HG02623 (cell line): ENCODE data around the gene VMA21.

ENCODE experiments used
- ATAC-seq: cut with Tn5 transposase; IDR thresholded peaks from one replicate; pipeline ENCODE4 v1.9.1; 2021; ENCODE audit warnings: moderate library complexity; ENCODE audit not compliant: unreplicated experiment

The VMA21 gene, protein sequence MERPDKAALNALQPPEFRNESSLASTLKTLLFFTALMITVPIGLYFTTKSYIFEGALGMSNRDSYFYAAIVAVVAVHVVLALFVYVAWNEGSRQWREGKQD

GRCh38 chrX:151396825-151397740 is at the start of gene VMA21:
TSS of gene VMA21 (plus strand) at chrX:151397206. CDS start at chrX:151397309, 103 bp downstream.
- peak; percentile 69 for ATAC-seq

DNA sequence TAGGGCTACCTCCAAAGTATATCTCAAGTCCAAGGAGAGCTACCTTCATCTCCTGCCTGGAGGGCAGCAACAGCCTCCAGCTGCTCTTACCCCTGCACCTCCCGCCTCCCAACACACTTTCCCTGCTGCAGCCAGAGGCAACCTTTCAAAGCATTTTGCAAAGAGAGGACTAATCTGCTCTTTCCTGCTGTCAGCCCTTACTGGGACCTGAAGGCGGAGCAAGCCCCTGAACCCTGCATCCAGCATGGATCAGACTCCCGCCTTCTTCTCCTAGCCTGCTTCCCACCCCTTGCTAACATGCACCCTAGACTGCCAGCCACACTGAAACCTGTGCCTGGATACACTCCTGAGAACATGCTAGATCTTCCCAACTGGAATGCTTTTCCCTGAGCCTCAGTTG is 37.7 kb upstream of the VMA21 start:
- no peak for ATAC-seq

- peak; percentile 61 for ATAC-seq
Observed at GRCh38 chrX:151359931-151360871, 36.8 kb upstream of the VMA21 start.

- no peak for ATAC-seq
Observed at GRCh38 chrX:151363316-151363715, 33.7 kb upstream of the VMA21 start.

- ATAC-seq: no peak
Observed at GRCh38 chrX:151365579-151365978, 31.4 kb upstream of the VMA21 start.

GRCh38 chrX:151370906-151371305 is 26.1 kb upstream of the VMA21 start:
- no peak for ATAC-seq

DNA sequence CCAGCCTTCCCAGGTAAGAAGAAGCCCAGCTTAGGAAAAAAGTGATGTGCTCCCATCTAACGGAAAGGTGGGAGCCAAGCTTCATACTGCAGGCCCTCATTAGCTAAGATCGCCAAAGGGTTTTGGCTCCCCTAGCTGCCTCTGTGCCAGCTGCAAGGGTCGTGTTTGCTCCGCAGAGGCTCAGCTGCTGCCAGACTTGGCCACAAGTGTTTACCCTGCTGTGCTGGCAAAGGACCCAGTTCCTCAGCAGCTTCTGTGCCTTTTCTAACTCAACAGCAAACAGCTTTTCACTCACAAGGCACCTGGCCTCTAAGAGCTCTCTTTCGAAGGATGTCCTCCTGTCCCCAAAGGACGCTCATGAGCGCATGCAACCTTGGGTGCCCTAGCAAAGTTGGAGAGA is 12.2 kb upstream of the VMA21 start:
- ATAC-seq: no peak

GRCh38 chrX:151386838-151387459 is 10.1 kb upstream of the VMA21 start:
- ATAC-seq: no peak

DNA sequence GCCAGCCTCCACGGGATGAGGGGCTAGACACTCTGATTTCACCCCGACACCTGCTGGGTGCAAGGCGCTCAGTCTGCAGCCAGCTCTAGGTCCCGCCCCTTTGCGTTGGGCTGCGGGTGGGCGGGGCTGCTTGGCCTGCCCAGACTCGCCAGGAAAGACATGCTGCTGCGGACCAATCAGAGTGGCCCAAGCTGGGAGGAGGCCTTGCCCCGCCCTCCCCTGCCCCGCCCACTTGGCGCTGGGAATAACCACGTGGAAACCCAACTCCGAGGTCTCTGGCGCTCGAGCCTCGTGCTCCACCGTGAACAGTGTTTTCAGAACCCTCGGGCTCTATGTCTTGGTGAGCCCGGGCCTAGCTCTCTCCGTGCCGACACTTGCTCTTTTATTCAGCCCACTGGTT is 5.3 kb upstream of the VMA21 start:
- no peak for ATAC-seq

DNA sequence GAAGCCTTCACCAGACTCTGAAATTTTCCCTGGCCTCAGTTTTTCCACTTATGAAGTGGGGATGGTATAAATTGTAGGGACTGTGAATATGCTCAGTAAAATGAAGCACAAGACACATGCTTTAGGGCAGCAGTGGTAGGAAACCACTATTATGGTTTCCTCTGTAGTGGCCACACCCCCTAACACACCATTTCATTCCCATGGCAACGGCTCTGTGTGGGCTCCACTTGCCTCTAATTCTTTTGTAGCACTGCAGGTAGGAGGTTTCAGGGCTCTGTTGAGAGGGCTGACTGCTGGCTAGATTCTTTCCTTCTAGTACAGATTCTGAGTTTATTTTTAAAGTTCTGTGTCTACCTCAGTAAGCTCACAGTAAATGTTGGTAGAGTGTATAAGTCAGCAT is 3.5 kb upstream of the VMA21 start:
- peak; percentile 29 for ATAC-seq

DNA sequence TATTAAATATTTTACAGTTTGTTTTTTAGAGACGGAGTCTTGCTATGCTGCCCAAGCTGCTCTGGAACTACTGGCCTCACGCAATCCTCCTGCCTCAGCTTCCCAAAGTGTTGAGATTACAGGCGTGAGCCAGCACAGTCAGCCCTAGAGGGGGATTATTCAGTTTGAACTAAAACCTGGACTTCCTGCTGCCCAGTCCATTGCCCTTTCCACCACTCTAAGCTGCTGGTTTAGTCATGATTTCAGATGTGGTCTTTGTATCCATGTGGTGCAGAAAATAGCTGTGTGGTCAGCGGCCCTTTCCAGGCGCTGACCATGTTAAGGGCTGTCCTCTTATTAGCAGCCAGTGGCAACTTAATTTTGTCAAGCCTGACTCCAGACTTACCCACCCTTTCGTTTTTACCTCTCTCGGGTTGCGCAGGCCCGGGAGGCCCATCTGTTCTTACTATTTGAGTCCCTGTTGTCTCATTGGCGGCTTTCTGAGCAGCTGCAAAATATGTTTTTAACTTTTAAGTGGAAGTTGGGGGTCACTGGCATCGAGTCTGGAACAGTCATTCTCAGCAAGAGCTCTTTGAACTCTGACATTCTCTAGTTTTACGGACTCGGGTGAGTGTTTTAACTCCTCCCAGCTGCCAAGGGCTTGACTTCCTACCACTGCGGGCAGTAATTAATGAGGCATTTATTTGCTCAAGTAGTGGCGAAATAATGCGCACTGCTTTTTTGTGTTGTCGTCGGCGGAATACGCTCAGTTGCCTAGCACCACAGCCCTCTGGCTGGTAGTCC is 773 bp upstream of the VMA21 start:
- peak; percentile 30 for ATAC-seq

- ATAC-seq: peak; percentile 1
Observed at GRCh38 chrX:151397741-151398070, 700 bp downstream of the VMA21 start.

DNA sequence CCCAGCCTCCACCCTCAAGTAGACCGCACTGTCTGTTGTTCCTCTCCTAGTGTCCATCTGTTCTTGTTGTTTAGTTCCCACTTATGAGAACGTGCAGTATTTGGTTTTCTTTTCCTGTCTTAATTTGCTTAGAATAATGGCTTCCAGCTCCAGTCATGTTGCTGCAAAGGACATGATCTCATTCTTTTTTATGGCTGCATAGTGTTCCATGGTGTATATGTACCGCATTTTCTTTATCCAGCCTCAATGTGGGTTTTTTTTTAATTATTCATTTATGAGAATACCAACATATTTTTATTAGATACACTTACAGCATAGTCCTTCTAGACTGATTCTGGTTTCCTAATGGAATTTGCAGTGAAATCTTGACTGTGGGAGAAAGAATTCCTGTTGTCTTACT is 1.3 kb downstream of the VMA21 start:
- ATAC-seq: no peak

- ATAC-seq: no peak
Observed at GRCh38 chrX:151402719-151403390, 5.8 kb downstream of the VMA21 start.

- no peak for ATAC-seq
Observed at GRCh38 chrX:151416579-151416978, 19.6 kb downstream of the VMA21 start.

- no peak for ATAC-seq
Observed at GRCh38 chrX:151419782-151420181, 22.8 kb downstream of the VMA21 start.

DNA sequence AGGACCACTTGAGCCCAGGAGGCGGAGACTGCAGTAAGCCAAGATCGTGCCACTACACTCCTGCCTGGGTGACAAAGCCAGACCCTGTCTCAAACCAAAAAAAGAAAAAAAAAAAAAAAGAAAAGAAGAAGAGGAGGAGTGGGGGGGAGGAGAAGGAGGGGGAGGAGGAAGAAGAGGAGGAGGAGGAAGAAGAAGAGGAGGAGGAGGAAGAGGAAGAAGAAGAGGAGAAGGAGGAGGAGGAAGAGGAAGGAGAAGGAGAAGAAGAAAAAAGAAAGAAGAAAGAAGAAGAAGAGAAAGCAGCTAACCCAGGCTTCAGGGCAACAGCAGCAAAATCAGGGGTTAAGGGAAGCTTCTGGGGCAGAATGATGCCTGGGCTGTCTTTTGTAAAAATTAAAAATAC is 27.5 kb downstream of the VMA21 start:
- ATAC-seq: no peak

GRCh38 chrX:151448509-151448908 is 51.5 kb downstream of the VMA21 start:
- ATAC-seq: no peak

- ATAC-seq: no peak
Observed at GRCh38 chrX:151458824-151459223, 61.8 kb downstream of the VMA21 start.
